T-cell (primary cell): ENCODE results near the gene MPPED1. TPM values are rescaled to one million over a fixed set of nuclear protein-coding genes. Genes with fewer than 3 reads are reported as not detected.

ENCODE experiments used
- ATAC-seq, 4 experiments: fragments of 200-7000 bp in 3 of 4; fragments of 150-1000 bp in 1 of 4; cut with Tn5 transposase; replicated peaks in 1 of 4; 1 replicate in 3 of 4; 2 replicates in 1 of 4; pipeline ENCODE4 v1.10.0; 2021; ENCODE audit warnings: moderate library complexity in 3 of 4, mild to moderate bottlenecking in 2 of 4, moderate number of reproducible peaks in 1 of 4
- CTCF ChIA-PET, 2 donors: fragments of 300-600 bp; sonication (Branson Sonifier 250); formaldehyde crosslinking; loops; one replicate each; lab custom pipeline; 2022; ENCODE audit warnings: antibody characterized with exemption in 2 of 2; lab: Charles Lee
- POLR2A ChIA-PET, 2 donors: fragments of 300-600 bp; sonication (Branson Sonifier 250); formaldehyde crosslinking; loops; one replicate each; lab custom pipeline; 2022; ENCODE audit warnings: antibody characterized with exemption in 2 of 2; lab: Charles Lee
- DNase-seq, 35 experiments: peaks; one replicate each; pipeline versions ENCODE4 v3.0.0 to v3.0.0-alpha.2; 2013 to 2023
- H3K27ac ChIP-seq: one replicate; pipeline ENCODE4 v1.5.1; 2013; ENCODE audit warnings: low read length
- H3K27me3 ChIP-seq, 2 experiments: replicated peaks in 1 of 2; 1 replicate in 1 of 2; 2 replicates in 1 of 2; pipeline versions ENCODE4 v1.6.1 to v1.7.0; 2013; ENCODE audit warnings: low read length in 1 of 2, mixed read lengths in 1 of 2; ENCODE audit not compliant: control insufficient read depth in 2 of 2, insufficient read depth in 2 of 2; ENCODE audit errors: extremely low read depth in 1 of 2
- H3K36me3 ChIP-seq, 2 donors: 1 replicate in 1 of 2; 2 replicates in 1 of 2; pipeline versions ENCODE4 v1.6.1 to v1.7.0; 2013; ENCODE audit warnings: low read length in 1 of 2; ENCODE audit not compliant: control insufficient read depth in 2 of 2, insufficient read depth in 1 of 2; ENCODE audit errors: extremely low read depth in 1 of 2
- H3K4me1 ChIP-seq, 2 experiments: 1 replicate in 1 of 2; 2 replicates in 1 of 2; pipeline versions ENCODE4 v1.6.1 to v1.7.0; 2013; ENCODE audit warnings: low read length in 2 of 2, mixed read lengths in 1 of 2; ENCODE audit not compliant: insufficient read depth in 2 of 2, control insufficient read depth in 1 of 2; ENCODE audit errors: extremely low read depth in 1 of 2
- H3K4me3 ChIP-seq, 2 donors: 1 replicate in 1 of 2; 2 replicates in 1 of 2; pipeline versions ENCODE4 v1.5.1 to v1.7.0; 2013; ENCODE audit warnings: mild to moderate bottlenecking in 2 of 2, low read length in 1 of 2, moderate library complexity in 1 of 2; ENCODE audit not compliant: control insufficient read depth in 1 of 2; ENCODE audit errors: extremely low read depth in 1 of 2
- H3K9me3 ChIP-seq: 2 replicates; pipeline ENCODE4 v1.7.0; 2013
- H3K27ac Mint-ChIP-seq, 2 donors: one replicate each; pipeline ENCODE4 v1.8.0; 2020 to 2021; ENCODE audit warnings: mild to moderate bottlenecking in 2 of 2, mixed read lengths in 2 of 2
- H3K27me3 Mint-ChIP-seq, 2 donors: one replicate each; pipeline ENCODE4 v1.8.0; 2021 to 2022; ENCODE audit warnings: mixed read lengths in 2 of 2
- H3K36me3 Mint-ChIP-seq: one replicate; pipeline ENCODE4 v1.8.0; 2021; ENCODE audit warnings: mixed read lengths
- H3K4me1 Mint-ChIP-seq, 3 donors: one replicate each; pipeline ENCODE4 v1.8.0; 2020 to 2022; ENCODE audit warnings: mixed read lengths in 3 of 3, mild to moderate bottlenecking in 1 of 3
- H3K4me3 Mint-ChIP-seq, 3 donors: one replicate each; pipeline ENCODE4 v1.8.0; 2020 to 2022; ENCODE audit warnings: mild to moderate bottlenecking in 3 of 3, mixed read lengths in 3 of 3, moderate library complexity in 3 of 3
- H3K9me3 Mint-ChIP-seq, 3 donors: one replicate each; pipeline ENCODE4 v1.8.0; 2020 to 2022; ENCODE audit warnings: mixed read lengths in 3 of 3
- WGBS: methylation state at CpG from one replicate; pipeline ENCODE4 v1.1.5; 2013; ENCODE audit warnings: missing lambda C conversion rate; ENCODE audit not compliant: insufficient coverage; 5-methylcytosine and 5-hydroxymethylcytosine counted together
- total RNA-seq, 35 experiments: library from RNA in 6 of 35; stranded (reverse) in 6 of 35; fragments of 120-200 nt in 1 of 35; gene quantifications; one replicate each; pipeline versions ENCODE4 v1.2.1 to v1.2.4 and lab custom pipeline; 2013 to 2026

Gene MPPED1
- total RNA-seq, 5 donors from 2014 or later (not counting 1 experiment from before 2014, with no cell fraction given), result not detected

DNA sequence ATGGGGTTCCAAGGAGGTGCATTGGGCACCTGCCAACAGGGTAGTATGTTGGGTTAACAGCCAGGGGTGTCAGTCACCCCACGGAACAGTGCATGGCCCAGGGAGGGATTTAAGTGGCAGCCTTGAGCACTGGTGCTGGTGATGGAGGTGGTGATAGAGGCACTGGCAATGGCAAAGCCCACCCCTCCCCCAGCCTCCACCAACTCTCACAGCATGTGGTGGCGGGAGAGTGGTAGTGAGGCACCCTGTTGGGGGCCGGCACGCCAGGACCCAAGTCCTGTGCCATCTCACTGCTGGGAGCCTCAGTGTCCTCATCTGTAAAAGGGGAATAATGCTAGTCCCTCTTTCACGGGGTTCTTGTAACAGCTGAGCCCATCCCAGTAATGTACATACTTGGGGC lies 81.5 kb downstream of the MPPED1 start:
- H3K4me1 Mint-ChIP-seq, result no peaks in the 10 kb centered on the region
- ChIA-PET CTCF (no interaction called here), POLR2A (no interaction called here)
- Histone ChIP-seq H3K36me3 (no peaks in the 10 kb centered on the region), H3K9me3 (no peaks in the 10 kb centered on the region), H3K27me3 (peaks cover 0 to 31% of the 10 kb centered on the region in 2 experiments), H3K4me3 (no peak overlapping the region), H3K4me1 (no peaks in the 10 kb centered on the region), H3K27ac (no peak overlapping the region)
- H3K36me3 Mint-ChIP-seq, result no peaks in the 10 kb centered on the region
- no peak overlapping the region for H3K4me3 Mint-ChIP-seq
- H3K27me3 Mint-ChIP-seq, result peaks cover 0 to 5% of the 10 kb centered on the region in 2 donors
- no peak for ATAC-seq
- WGBS, result 95% methylated on average over 4 of the region's 5 CpGs
- DNase-seq, result no peak
- H3K9me3 Mint-ChIP-seq, result peaks cover 0 to 10% (median 2%) of the 10 kb centered on the region in 3 donors
- no peak overlapping the region for H3K27ac Mint-ChIP-seq

DNA sequence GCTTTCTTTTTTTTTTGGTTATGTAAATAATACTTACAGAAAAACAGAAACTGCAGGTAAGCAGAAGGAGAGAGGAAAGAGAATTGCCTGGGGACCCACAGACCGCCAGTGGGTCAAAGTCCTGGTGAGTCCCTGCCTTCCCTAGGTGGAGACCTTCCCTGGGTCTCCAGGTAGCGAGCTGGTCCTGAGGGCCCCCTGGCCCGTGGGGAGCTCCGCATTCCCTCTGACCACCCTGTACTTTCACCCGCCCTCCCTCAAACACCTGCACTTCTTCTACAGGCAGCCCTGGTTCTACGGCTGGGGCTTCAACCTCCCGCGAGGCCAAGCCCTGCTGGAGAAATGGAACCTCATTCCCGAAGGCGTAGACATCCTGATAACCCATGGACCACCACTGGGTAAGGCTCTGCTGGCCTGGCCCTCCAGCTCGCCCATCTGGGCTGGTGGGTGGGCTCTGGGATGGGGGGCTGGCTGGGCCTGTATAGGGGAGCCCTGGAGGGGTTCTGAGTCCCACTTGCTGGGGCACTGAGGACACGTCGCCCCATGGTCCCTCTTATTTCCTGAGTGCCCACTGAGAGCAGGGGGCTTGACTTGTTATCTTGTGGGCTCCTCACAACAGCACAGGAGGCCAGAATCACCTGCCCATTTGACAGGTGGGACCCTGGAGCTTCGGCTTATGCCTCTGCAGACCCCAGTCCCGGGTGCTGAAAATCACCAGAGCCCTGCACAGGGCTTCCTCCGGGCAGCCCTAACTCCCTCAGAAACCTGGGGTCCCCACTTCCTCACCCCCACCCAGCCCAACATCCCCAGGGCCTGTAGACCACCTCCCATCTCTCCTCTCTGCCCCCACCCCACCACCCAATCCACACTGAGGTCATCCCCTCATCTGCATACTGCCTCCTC lies 86.4 kb downstream of the MPPED1 start:
- Mint-ChIP-seq H3K4me3 (no peak overlapping the region), H3K27ac (no peak overlapping the region), H3K36me3 (no peaks in the 10 kb centered on the region), H3K27me3 (peaks cover 0 to 1% of the 10 kb centered on the region in 2 donors), H3K4me1 (no peaks in the 10 kb centered on the region), H3K9me3 (no peaks in the 10 kb centered on the region)
- Histone ChIP-seq H3K4me3 (no peak overlapping the region), H3K9me3 (no peaks in the 10 kb centered on the region), H3K36me3 (no peaks in the 10 kb centered on the region), H3K4me1 (no peaks in the 10 kb centered on the region), H3K27ac (no peak overlapping the region), H3K27me3 (peaks cover 0 to 17% of the 10 kb centered on the region in 2 experiments)
- CTCF ChIA-PET, result no interaction called here
- 87% methylated on average over 11 of the region's 16 CpGs for WGBS
- DNase-seq (no peak), ATAC-seq (no peak)
- POLR2A ChIA-PET, result no interaction called here

DNA sequence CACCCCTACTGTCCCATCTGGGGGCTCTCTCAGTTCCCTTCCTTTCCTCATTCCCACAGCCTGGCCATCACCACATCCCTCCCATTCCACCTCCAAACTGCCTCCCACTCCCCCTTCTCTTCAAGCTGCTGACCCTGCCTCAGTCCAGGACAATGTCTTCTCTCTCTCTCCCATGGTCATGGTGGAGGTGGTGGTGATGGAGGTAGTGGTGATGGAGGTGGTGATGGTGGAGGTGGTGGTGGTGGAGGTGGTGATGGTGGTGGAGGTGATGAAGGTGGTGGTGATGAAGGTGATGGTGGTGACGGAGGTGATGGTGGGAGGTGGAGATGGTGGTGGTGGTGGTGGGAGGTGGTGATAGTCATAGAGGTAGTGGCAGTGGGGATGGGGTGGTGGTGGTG lies 87.0 kb downstream of the MPPED1 start:
- no peak overlapping the region for H3K27ac ChIP-seq
- Mint-ChIP-seq H3K4me3 (no peak overlapping the region), H3K36me3 (no peaks in the 10 kb centered on the region), H3K4me1 (no peaks in the 10 kb centered on the region), H3K27ac (no peak overlapping the region), H3K27me3 (no peaks in the 10 kb centered on the region), H3K9me3 (no peaks in the 10 kb centered on the region)
- DNase-seq, result no peak
- ChIA-PET POLR2A (no interaction called here), CTCF (no interaction called here)
- H3K27me3 ChIP-seq, result peaks cover 0 to 12% of the 10 kb centered on the region in 2 experiments
- H3K36me3 ChIP-seq, result no peaks in the 10 kb centered on the region
- no peaks in the 10 kb centered on the region for H3K9me3 ChIP-seq
- ATAC-seq, result no peak
- H3K4me1 ChIP-seq, result no peaks in the 10 kb centered on the region
- WGBS, result 64% methylated on average over 1 of the region's 1 CpG
- H3K4me3 ChIP-seq, result no peak overlapping the region

DNA sequence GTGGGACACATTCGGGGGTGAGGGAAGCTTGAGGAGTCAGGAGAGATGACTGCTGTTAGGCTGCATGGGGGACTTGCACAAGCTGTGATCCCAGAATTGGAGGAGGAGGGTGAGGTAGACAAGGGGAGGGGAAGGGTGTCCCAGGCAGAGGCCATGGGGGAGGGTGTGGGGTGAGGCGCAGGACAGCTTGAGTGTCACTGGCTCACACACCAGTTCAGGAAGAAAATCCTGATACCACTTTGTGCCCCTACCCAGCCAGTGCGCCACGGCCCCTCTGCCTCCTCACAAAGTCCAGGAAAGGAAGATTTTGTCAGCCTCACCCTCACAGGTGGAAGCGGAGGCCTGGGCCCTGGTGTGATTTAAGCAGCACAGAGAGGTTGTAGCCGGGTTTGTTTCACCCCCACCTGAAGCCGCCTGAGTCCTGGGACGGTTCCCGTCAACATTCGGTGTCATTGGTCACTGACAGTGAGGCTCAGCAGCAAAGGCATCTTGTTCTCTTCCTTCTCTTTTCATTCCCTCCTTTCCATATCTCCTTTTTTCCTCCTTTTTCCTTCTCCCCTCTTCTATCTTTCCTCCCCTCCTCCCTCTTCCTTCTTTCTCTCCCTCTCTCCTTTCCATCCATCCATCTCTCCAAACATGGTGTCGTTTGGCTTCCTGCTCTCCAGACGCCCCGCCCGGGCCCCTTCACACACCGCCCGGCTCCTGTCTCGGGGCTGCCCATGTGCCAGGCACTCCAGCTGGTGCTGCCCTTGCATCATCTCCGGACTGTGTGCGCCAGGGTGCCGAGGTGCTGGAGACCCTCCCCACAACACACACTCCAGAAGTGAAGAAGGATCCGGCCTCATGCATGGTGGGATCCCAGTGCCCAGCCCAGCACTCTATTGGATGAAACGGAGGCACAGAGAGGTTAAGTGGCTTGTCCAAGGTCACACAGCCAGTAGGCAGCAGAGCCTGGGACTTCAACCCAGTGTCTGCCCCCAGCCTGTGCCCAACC lies 89.3 kb downstream of the MPPED1 start:
- Mint-ChIP-seq H3K36me3 (no peaks in the 10 kb centered on the region), H3K4me1 (no peaks in the 10 kb centered on the region), H3K27ac (no peak overlapping the region), H3K9me3 (no peaks in the 10 kb centered on the region), H3K4me3 (no peak overlapping the region), H3K27me3 (no peaks in the 10 kb centered on the region)
- no peaks in the 10 kb centered on the region for H3K36me3 ChIP-seq
- 82% methylated on average over 17 of the region's 22 CpGs for WGBS
- no peak overlapping the region for H3K27ac ChIP-seq
- ChIA-PET POLR2A (no interaction called here), CTCF (no interaction called here)
- no peaks in the 10 kb centered on the region for H3K4me1 ChIP-seq
- DNase-seq (no peak), ATAC-seq (no peak)
- no peaks in the 10 kb centered on the region for H3K9me3 ChIP-seq
- no peak overlapping the region for H3K4me3 ChIP-seq
- H3K27me3 ChIP-seq, result peaks cover 0 to 9% of the 10 kb centered on the region in 2 experiments

DNA sequence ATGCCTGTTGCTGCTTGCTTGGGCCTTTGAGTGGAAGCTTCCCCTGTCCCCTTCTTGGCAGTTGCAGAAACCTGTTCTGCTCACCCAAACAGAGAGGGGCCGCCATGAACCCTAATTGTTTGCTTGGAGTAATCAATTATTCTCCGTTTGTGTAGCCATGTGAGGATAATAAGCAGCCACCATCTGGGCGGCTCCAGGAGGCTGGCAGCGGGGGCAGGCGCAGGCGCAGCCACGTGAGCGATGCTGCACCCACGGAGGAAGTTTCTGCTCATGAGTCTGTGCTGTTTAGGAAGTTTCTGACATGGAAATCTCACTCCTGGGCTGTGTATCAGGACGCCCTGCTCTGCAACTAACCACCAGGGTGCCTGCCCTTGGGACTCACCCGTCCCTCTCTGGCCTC lies 90.1 kb downstream of the MPPED1 start:
- ChIA-PET POLR2A (no interaction called here), CTCF (no interaction called here)
- H3K4me3 Mint-ChIP-seq, result no peak overlapping the region
- peaks cover 0 to 9% of the 10 kb centered on the region in 2 experiments for H3K27me3 ChIP-seq
- no peaks in the 10 kb centered on the region for H3K4me1 Mint-ChIP-seq
- no peak overlapping the region for H3K27ac ChIP-seq
- DNase-seq (no peak), ATAC-seq (no peak)
- no peaks in the 10 kb centered on the region for H3K9me3 ChIP-seq
- no peak overlapping the region for H3K4me3 ChIP-seq
- no peaks in the 10 kb centered on the region for H3K27me3 Mint-ChIP-seq
- H3K27ac Mint-ChIP-seq, result no peak overlapping the region
- 73% methylated on average over 10 of the region's 11 CpGs for WGBS
- no peaks in the 10 kb centered on the region for H3K36me3 ChIP-seq
- no peaks in the 10 kb centered on the region for H3K9me3 Mint-ChIP-seq
- H3K36me3 Mint-ChIP-seq, result no peaks in the 10 kb centered on the region
- H3K4me1 ChIP-seq, result no peaks in the 10 kb centered on the region

DNA sequence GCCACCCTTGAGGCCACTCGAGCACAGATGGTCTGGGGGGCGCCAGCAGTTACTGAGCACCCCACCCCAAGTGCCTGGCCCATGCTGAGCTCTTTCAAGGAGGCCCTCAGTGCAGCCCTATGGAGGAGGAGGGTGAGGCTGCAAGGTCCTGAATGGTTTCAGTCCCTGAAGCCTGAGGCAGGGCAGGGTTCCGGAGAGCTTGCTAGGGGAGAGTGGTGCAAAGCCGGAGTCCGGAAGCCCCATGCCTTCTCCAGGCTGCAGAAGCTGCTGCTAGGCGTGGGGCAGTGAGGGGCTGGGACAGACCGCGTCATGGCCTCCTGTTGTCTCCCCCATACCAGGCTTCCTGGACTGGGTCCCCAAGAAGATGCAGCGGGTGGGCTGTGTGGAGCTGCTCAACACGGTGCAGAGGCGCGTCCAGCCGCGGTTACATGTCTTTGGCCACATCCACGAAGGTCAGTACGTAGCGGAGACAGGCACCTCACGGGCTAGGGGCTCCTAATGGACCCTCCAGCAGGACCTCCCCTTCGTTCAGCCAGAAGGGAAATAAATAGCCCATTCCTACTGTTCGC lies 90.6 kb downstream of the MPPED1 start:
- POLR2A ChIA-PET, result no interaction called here
- Histone ChIP-seq H3K36me3 (no peaks in the 10 kb centered on the region), H3K27me3 (peaks cover 0 to 9% of the 10 kb centered on the region in 2 experiments), H3K27ac (no peak overlapping the region), H3K4me3 (no peak overlapping the region), H3K4me1 (no peaks in the 10 kb centered on the region), H3K9me3 (no peaks in the 10 kb centered on the region)
- Mint-ChIP-seq H3K9me3 (no peaks in the 10 kb centered on the region), H3K4me3 (no peak overlapping the region), H3K27me3 (no peaks in the 10 kb centered on the region), H3K36me3 (no peaks in the 10 kb centered on the region), H3K4me1 (no peaks in the 10 kb centered on the region), H3K27ac (no peak overlapping the region)
- CTCF ChIA-PET, result no interaction called here
- no peak for DNase-seq
- WGBS, result 93% methylated on average over 17 of the region's 20 CpGs
- ATAC-seq, result no peak
